Measurements from ENCODE around the gene EIPR1.

The EIPR1 gene

GRCh38 chr2:3303583-3304406 is 73.8 kb downstream of the EIPR1 start:
- TF ChIP-seq CTCF (IDR thresholded peaks at IDR 0.05; ENCODE audit: borderline replicate concordance, control extremely low read depth, extremely low read depth, insufficient read depth, missing control alignments) = peak; percentile 88
- in situ Hi-C loops (cut with MboI; ENCODE audit: low sequenced_read_pairs, unreplicated experiment) = no loop called here
- DNase-seq (ENCODE audit: low spot score) = peak; percentile 92

- no peak for TF ChIP-seq CTCF (IDR thresholded peaks at IDR 0.05; ENCODE audit: borderline replicate concordance, control extremely low read depth, extremely low read depth, insufficient read depth, missing control alignments)
- no peak for DNase-seq (ENCODE audit: low spot score)
- in situ Hi-C loops (cut with MboI; ENCODE audit: low sequenced_read_pairs, unreplicated experiment) = no loop called here
Observed at GRCh38 chr2:3302751-3303582, 74.7 kb downstream of the EIPR1 start.

- no peak for DNase-seq (ENCODE audit: low spot score)
- no peak for TF ChIP-seq CTCF (IDR thresholded peaks at IDR 0.05; ENCODE audit: borderline replicate concordance, control extremely low read depth, extremely low read depth, insufficient read depth, missing control alignments)
- in situ Hi-C loops (cut with MboI; ENCODE audit: low sequenced_read_pairs, unreplicated experiment) = no loop called here
Observed at GRCh38 chr2:3302421-3302750, 75.2 kb downstream of the EIPR1 start.

- in situ Hi-C loops (cut with MboI; ENCODE audit: low sequenced_read_pairs, unreplicated experiment) = no loop called here
- no peak for TF ChIP-seq CTCF (IDR thresholded peaks at IDR 0.05; ENCODE audit: borderline replicate concordance, control extremely low read depth, extremely low read depth, insufficient read depth, missing control alignments)
- DNase-seq (ENCODE audit: low spot score) = no peak
Observed at GRCh38 chr2:3301001-3301400, 76.6 kb downstream of the EIPR1 start.

GRCh38 chr2:3300224-3300995 is 77.2 kb downstream of the EIPR1 start:
- no peak for DNase-seq (ENCODE audit: low spot score)
- no peak for TF ChIP-seq CTCF (IDR thresholded peaks at IDR 0.05; ENCODE audit: borderline replicate concordance, control extremely low read depth, extremely low read depth, insufficient read depth, missing control alignments)
- in situ Hi-C loops (cut with MboI; ENCODE audit: low sequenced_read_pairs, unreplicated experiment) = no loop called here

GRCh38 chr2:3299703-3300102 is 77.9 kb downstream of the EIPR1 start:
- in situ Hi-C loops (cut with MboI; ENCODE audit: low sequenced_read_pairs, unreplicated experiment) = no loop called here
- no peak for DNase-seq (ENCODE audit: low spot score)
- no peak for TF ChIP-seq CTCF (IDR thresholded peaks at IDR 0.05; ENCODE audit: borderline replicate concordance, control extremely low read depth, extremely low read depth, insufficient read depth, missing control alignments)

All from GM13976 (cell line).